Stimulated activated CD4-positive, alpha-beta T cell treated with anti-CD3 and anti-CD28 coated beads, Interleukin-12 subunit alpha, Interleukin-12 subunit beta, amount 100 ng/mL, for 48 hours (primary cell): Measurements from ENCODE around the gene PLA2G4D.

Experiments used
- DNase-seq, 3 donors: peaks; one replicate each; pipeline ENCODE4 v3.0.0-alpha.2; 2020; ENCODE audit warnings: low read depth in 2 of 3, low spot score in 1 of 3

PLA2G4D gene

DNA sequence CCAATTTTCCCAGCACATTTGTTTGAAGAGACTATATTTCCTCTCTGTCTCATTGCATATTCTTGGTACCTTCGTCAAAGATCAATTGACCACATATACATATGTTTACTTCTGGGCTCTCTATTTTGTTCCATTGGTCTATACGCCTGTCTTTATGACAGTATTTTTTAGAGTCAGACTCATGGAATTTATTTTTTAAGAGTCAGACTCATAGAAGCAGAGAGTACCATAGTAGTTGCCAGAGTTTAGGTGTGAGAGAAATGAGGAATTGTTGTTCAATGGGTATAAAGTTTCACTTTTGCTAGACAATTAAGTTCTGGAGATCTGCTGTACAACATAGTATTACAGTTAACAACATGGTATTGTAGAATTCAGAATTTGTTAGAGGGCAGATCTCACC is 35.0 kb upstream of the PLA2G4D start:
- no peak for DNase-seq

GRCh38 chr15:42128476-42128875 is 34.1 kb upstream of the PLA2G4D start:
- no peak for DNase-seq

- DNase-seq, result no peak
Observed at GRCh38 chr15:42123546-42123945, 29.2 kb upstream of the PLA2G4D start.

GRCh38 chr15:42121682-42122081 is 27.3 kb upstream of the PLA2G4D start:
- DNase-seq, result no peak

GRCh38 chr15:42121021-42121420 is 26.7 kb upstream of the PLA2G4D start:
- DNase-seq, result no peak

DNA sequence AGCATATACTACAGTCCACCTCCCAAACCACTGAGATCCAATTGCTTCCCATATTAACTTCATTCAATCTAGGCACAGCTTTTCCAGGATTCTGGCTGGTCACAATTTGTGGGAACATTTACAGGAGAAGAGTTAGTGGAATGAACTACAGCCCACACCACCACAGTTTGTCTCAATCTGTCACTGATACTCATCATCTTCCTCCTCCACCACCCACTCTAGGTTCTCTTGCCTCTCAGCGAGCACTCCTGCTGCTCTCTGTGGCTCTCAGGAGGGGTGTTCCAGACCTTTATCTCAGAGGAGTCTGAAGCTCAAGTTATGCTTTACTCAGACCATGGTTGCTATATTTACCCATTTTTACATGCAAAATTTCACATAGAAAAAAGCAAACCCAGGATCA is 25.9 kb upstream of the PLA2G4D start:
- DNase-seq, result no peak

DNA sequence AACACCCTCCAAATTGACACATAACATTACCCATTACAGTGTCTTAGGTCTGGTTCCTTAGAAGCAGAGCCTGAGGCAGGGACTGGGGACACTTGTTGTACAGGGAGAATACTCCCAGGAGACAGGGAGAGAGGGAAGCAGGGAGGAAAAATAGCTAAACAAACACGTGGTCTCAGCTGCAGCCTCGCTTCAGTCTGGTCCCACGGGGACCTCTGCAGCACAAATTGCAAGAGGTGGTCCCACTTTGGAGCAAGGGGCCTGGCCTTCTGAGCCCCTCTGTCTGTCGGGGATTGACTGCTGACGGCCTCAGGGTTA is 25.0 kb upstream of the PLA2G4D start:
- DNase-seq, result no peak

GRCh38 chr15:42118650-42119445 is 24.5 kb upstream of the PLA2G4D start:
- no peak for DNase-seq

- DNase-seq, result no peak
Observed at GRCh38 chr15:42111924-42112323, 17.6 kb upstream of the PLA2G4D start.

- DNase-seq, result no peak
Observed at GRCh38 chr15:42110367-42110766, 16.0 kb upstream of the PLA2G4D start.

GRCh38 chr15:42108806-42109205 is 14.4 kb upstream of the PLA2G4D start:
- no peak for DNase-seq

DNA sequence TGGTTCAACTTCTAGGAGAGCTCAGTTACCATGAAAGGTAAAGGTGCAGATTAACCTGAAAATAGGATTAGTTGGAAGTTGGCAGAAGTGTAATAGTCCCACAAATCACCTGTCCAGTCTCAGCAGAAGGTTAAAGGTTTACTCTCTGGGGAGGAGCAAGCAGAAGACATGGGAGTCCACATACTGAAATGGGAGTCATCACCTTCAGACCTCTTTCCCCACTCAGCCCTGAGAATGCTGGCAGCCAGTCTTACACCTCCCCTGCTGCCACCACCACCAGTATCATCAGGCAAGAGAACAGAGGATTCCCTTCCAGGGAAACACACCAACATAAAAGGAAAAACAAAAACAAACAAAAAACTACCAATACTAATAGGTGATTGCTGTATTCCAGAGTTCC is 13.8 kb upstream of the PLA2G4D start:
- DNase-seq, result no peak

GRCh38 chr15:42107473-42107872 is 13.1 kb upstream of the PLA2G4D start:
- peak; percentile 31 to 63 (median 58) for DNase-seq

GRCh38 chr15:42106288-42106687 is 11.9 kb upstream of the PLA2G4D start:
- no peak for DNase-seq

GRCh38 chr15:42104095-42104891 is 9.9 kb upstream of the PLA2G4D start:
- no peak for DNase-seq

DNA sequence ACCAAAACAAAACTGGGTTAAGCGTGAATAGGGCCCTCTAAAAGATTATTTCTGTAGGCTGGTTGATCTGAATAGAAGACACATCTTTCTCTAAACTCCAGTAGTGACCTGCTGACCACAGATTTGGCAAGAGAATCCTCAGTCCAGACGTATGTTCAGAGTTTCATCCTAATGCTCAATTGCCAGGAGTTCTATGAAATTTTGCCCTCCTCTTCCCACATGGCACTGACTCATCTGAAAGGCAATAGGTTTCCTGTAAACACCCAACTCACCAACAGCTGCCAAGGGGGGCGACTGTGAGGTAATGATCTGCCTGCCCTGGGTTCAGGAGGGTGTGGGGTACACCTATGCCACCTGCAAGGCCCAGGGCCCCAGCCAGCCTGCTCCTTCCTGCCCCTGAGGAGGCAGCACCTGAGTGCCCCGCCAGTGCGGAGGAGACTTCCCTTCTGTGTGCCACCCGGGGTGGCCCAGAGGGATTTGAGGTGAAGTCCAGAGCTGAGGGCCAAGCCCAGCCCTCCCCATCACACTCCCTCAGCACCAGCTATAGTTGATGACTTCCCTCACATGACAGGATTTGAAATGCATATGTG is 8.4 kb upstream of the PLA2G4D start:
- DNase-seq, result no peak

- no peak for DNase-seq
Observed at GRCh38 chr15:42101861-42102260, 7.5 kb upstream of the PLA2G4D start.

- no peak for DNase-seq
Observed at GRCh38 chr15:42100021-42100800, 5.8 kb upstream of the PLA2G4D start.

GRCh38 chr15:42097018-42097417 is 2.7 kb upstream of the PLA2G4D start:
- no peak for DNase-seq

GRCh38 chr15:42093966-42094365 is 396 bp downstream of the PLA2G4D start:
- no peak for DNase-seq
